HEK293 (cell line): ENCODE data around the gene TTC9B.

ENCODE experiments used
- ZBTB20 ChIP-seq: fragments of 450-650 bp; formaldehyde crosslinking; IDR thresholded peaks from 2 replicates; pipeline ENCODE4 v1.5.1; 2016; ENCODE audit warnings: missing biosample characterization, missing genetic modification characterization
- ZBTB48 ChIP-seq: fragments of 450-650 bp; formaldehyde crosslinking; IDR thresholded peaks from 2 replicates; pipeline ENCODE4 v1.5.1; 2016; ENCODE audit warnings: missing biosample characterization, missing genetic modification characterization
- ZNF433 ChIP-seq: fragments of 450-650 bp; formaldehyde crosslinking; IDR thresholded peaks from 2 replicates; pipeline ENCODE4 v1.5.1; 2016; ENCODE audit warnings: missing biosample characterization, missing genetic modification characterization, low read depth
- ZNF510 ChIP-seq: fragments of 450-650 bp; formaldehyde crosslinking; IDR thresholded peaks from 2 replicates; pipeline ENCODE4 v1.5.1; 2018; ENCODE audit warnings: mild to moderate bottlenecking, missing genetic modification characterization, missing biosample characterization; ENCODE audit not compliant: insufficient replicate concordance
- ZNF600 ChIP-seq: fragments of 450-650 bp; formaldehyde crosslinking; IDR thresholded peaks from 2 replicates; pipeline ENCODE4 v1.5.1; 2016; ENCODE audit warnings: missing biosample characterization, missing genetic modification characterization
- ZNF768 ChIP-seq: fragments of 450-650 bp; formaldehyde crosslinking; IDR thresholded peaks from 2 replicates; pipeline ENCODE4 v1.5.1; 2018; ENCODE audit warnings: missing biosample characterization, mild to moderate bottlenecking, missing genetic modification characterization
- TF ChIP-seq, protein P1 (sequence below): fragments of 450-650 bp; formaldehyde crosslinking; IDR thresholded peaks from 2 replicates; pipeline ENCODE4 v1.5.1; 2016; ENCODE audit warnings: missing biosample characterization, missing genetic modification characterization
- TF ChIP-seq, protein P2 (sequence below): fragments of 450-650 bp; formaldehyde crosslinking; conservative IDR thresholded peaks from 2 replicates; pipeline ENCODE4 v1.5.1; 2016; ENCODE audit warnings: low read depth, missing biosample characterization, missing genetic modification characterization
- TF ChIP-seq, protein P3 (sequence below): fragments of 450-650 bp; formaldehyde crosslinking; IDR thresholded peaks from 2 replicates; pipeline ENCODE4 v1.5.1; 2017; ENCODE audit warnings: missing biosample characterization, missing genetic modification characterization
- TF ChIP-seq, protein P4 (sequence below): IDR thresholded peaks from 2 replicates; pipeline ENCODE4 v1.6.1; 2011; ENCODE audit warnings: mild to moderate bottlenecking, low read depth, low read length, borderline replicate concordance
- TF ChIP-seq, protein P5 (sequence below): fragments of 450-650 bp; formaldehyde crosslinking; IDR thresholded peaks from 2 replicates; pipeline ENCODE4 v1.5.1; 2016; ENCODE audit warnings: missing biosample characterization, missing genetic modification characterization

DNA sequence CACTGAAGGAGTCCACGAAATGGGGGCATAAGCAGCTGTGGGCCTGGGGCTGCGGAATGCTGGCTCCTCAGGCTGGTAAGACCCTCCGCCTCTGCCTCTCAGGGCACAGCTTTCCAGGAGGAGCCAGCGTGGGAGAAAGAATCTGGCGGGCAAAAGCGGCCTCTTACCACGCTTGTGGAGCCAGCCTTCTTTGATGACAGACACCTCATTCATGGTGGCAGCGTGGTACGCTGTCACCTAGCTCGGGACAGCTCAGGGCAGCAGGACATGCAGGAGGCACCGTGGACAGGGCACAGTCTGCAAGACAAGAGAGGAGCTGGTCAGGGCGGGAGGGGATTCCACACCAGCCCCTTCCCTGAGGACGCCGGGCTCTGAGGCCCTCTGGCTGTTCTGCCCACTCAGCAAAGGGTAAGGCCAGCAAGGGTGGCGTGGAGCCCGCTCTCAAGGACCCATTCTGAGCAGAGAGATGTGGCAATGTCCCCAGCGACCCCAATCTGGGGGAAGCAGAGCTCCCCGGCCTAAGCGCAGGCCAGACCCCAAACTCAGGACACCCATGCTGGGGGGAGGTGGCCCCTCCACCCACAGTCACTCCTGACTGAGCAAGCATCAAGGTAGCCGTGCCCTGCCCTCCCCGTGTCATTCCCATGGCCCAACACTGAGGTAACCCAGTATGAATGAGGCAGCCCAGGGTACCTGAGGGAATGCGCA, 47.0 kb upstream of the TTC9B start:
- TF ChIP-seq, protein P1, sequence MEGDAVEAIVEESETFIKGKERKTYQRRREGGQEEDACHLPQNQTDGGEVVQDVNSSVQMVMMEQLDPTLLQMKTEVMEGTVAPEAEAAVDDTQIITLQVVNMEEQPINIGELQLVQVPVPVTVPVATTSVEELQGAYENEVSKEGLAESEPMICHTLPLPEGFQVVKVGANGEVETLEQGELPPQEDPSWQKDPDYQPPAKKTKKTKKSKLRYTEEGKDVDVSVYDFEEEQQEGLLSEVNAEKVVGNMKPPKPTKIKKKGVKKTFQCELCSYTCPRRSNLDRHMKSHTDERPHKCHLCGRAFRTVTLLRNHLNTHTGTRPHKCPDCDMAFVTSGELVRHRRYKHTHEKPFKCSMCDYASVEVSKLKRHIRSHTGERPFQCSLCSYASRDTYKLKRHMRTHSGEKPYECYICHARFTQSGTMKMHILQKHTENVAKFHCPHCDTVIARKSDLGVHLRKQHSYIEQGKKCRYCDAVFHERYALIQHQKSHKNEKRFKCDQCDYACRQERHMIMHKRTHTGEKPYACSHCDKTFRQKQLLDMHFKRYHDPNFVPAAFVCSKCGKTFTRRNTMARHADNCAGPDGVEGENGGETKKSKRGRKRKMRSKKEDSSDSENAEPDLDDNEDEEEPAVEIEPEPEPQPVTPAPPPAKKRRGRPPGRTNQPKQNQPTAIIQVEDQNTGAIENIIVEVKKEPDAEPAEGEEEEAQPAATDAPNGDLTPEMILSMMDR (tag by site-specific recombination) = no peak
- TF ChIP-seq ZNF510 (tag by site-specific recombination) (no peak), ZNF600 (tag by site-specific recombination) (no peak), ZBTB48 (tag by site-specific recombination) (no peak), ZBTB20 (tag by site-specific recombination) (no peak), ZNF433 (tag by site-specific recombination) (no peak), ZNF768 (tag by site-specific recombination) (no peak)
- TF ChIP-seq, protein P2, sequence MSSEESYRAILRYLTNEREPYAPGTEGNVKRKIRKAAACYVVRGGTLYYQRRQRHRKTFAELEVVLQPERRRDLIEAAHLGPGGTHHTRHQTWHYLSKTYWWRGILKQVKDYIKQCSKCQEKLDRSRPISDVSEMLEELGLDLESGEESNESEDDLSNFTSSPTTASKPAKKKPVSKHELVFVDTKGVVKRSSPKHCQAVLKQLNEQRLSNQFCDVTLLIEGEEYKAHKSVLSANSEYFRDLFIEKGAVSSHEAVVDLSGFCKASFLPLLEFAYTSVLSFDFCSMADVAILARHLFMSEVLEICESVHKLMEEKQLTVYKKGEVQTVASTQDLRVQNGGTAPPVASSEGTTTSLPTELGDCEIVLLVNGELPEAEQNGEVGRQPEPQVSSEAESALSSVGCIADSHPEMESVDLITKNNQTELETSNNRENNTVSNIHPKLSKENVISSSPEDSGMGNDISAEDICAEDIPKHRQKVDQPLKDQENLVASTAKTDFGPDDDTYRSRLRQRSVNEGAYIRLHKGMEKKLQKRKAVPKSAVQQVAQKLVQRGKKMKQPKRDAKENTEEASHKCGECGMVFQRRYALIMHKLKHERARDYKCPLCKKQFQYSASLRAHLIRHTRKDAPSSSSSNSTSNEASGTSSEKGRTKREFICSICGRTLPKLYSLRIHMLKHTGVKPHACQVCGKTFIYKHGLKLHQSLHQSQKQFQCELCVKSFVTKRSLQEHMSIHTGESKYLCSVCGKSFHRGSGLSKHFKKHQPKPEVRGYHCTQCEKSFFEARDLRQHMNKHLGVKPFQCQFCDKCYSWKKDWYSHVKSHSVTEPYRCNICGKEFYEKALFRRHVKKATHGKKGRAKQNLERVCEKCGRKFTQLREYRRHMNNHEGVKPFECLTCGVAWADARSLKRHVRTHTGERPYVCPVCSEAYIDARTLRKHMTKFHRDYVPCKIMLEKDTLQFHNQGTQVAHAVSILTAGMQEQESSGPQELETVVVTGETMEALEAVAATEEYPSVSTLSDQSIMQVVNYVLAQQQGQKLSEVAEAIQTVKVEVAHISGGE (tag by site-specific recombination) = no peak
- TF ChIP-seq, protein P3, sequence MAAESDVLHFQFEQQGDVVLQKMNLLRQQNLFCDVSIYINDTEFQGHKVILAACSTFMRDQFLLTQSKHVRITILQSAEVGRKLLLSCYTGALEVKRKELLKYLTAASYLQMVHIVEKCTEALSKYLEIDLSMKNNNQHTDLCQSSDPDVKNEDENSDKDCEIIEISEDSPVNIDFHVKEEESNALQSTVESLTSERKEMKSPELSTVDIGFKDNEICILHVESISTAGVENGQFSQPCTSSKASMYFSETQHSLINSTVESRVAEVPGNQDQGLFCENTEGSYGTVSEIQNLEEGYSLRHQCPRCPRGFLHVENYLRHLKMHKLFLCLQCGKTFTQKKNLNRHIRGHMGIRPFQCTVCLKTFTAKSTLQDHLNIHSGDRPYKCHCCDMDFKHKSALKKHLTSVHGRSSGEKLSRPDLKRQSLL (tag by site-specific recombination) = no peak
- TF ChIP-seq, protein P4, sequence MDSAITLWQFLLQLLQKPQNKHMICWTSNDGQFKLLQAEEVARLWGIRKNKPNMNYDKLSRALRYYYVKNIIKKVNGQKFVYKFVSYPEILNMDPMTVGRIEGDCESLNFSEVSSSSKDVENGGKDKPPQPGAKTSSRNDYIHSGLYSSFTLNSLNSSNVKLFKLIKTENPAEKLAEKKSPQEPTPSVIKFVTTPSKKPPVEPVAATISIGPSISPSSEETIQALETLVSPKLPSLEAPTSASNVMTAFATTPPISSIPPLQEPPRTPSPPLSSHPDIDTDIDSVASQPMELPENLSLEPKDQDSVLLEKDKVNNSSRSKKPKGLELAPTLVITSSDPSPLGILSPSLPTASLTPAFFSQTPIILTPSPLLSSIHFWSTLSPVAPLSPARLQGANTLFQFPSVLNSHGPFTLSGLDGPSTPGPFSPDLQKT = no peak
- TF ChIP-seq, protein P5, sequence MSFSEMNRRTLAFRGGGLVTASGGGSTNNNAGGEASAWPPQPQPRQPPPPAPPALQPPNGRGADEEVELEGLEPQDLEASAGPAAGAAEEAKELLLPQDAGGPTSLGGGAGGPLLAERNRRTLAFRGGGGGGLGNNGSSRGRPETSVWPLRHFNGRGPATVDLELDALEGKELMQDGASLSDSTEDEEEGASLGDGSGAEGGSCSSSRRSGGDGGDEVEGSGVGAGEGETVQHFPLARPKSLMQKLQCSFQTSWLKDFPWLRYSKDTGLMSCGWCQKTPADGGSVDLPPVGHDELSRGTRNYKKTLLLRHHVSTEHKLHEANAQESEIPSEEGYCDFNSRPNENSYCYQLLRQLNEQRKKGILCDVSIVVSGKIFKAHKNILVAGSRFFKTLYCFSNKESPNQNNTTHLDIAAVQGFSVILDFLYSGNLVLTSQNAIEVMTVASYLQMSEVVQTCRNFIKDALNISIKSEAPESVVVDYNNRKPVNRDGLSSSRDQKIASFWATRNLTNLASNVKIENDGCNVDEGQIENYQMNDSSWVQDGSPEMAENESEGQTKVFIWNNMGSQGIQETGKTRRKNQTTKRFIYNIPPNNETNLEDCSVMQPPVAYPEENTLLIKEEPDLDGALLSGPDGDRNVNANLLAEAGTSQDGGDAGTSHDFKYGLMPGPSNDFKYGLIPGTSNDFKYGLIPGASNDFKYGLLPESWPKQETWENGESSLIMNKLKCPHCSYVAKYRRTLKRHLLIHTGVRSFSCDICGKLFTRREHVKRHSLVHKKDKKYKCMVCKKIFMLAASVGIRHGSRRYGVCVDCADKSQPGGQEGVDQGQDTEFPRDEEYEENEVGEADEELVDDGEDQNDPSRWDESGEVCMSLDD (tag by site-specific recombination) = no peak
